GM18511 (cell line): Measurements from ENCODE around the gene AMELY.
"Not testable (repeated sequence)": the region's sequence is repeated elsewhere in the genome, so short reads cannot be mapped to it uniquely, and the experiment has no call there.

Experiments
- ATAC-seq: cut with Tn5 transposase; IDR thresholded peaks from one replicate; pipeline ENCODE4 v1.9.1; 2021; ENCODE audit warnings: mild to moderate bottlenecking, moderate library complexity; ENCODE audit not compliant: unreplicated experiment

The AMELY gene, protein sequence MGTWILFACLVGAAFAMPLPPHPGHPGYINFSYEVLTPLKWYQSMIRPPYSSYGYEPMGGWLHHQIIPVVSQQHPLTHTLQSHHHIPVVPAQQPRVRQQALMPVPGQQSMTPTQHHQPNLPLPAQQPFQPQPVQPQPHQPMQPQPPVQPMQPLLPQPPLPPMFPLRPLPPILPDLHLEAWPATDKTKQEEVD

DNA sequence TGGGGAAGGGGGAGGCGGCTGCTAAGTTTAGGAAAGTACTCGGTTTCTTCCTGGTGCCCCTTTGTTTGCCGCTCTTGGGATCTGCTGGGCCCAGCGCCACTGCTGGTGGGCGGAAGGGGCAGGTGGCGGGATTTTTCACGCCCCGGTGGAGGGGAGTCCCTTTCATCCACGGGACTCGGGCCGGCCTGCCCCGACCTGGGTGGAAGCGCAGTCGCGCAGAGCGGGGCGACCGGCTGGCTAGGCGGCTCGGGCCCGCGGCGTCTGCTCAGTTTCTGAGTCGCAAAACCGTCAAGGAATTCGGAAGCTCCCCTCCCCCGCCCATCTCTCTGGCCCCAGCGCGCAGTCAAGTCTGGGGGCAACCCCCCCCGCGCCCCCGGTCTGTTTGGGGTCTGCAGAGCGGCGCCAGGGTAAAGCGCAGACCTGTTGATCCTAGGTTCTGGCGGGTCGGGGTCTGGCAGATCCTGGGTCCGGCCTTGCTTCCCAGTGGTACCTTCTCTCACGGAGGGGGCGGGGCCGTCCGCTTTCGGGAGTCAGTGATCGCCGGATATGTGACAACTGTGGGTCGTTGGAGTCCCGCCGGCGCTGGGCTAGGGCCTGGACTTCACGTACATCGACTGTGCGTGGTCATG is at the start of gene AMELY:
TSS of gene AMELY (minus strand) at position 500 of the 629 bp plus-strand sequence. CDS start 39,144 bp downstream, outside the sequence.
- ATAC-seq: no peak

DNA sequence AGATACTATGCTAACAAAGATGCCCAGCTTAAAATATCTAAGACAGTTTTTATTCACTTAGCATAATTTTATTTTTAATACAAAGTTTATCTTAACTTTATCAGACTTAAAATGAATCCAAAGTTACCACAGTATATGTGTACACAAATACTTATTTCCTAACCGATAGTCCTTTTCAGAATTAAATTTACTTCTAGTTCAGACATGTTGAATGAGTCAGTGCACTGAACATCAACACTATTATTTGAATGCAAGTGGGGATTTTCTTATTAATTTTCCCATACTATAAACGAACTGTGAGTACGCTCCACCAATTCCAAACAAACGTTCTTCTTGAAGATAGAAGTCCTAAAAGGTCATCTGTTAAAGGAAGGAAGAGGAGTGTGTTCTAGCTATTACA is 38.4 kb upstream of the AMELY start:
- no peak for ATAC-seq

DNA sequence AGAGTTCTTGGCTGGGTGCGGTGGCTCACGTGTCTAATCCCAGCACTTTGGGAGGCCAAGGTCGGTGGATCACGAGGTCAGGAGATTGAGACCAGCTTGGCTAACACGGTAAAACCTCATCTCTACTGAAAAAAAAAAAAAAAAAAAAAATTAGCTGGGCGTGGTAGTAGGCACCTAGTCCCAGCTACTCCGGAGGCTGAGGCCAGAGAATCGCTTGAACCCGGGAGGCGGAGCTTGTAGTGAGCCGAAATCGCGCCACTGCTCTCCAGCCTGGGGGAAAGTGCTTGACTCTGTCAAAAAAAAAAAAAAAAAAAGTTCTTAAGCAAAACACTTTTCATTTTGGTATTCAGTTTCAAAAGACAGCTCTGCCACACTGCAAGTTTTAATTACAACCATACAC is 36.8 kb upstream of the AMELY start:
- no peak for ATAC-seq

DNA sequence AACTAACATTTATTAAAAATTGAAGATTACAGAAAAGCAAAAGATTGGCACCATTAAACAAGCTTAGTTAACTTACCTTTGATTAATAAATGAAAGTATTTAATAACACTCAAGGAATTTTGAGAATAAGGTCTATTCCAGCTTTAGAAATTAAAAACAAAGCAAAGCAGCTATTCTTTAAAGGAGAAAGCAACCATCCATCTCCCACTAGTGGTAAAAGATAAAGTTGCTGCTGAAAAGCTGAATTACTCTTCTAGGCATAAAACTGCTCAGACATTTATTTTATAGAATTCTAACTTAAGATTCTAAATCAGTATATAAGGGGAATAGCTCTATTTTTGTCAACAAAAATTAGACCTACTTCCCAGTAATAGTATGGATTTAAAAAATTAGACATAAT is 36.1 kb upstream of the AMELY start:
- no peak for ATAC-seq

DNA sequence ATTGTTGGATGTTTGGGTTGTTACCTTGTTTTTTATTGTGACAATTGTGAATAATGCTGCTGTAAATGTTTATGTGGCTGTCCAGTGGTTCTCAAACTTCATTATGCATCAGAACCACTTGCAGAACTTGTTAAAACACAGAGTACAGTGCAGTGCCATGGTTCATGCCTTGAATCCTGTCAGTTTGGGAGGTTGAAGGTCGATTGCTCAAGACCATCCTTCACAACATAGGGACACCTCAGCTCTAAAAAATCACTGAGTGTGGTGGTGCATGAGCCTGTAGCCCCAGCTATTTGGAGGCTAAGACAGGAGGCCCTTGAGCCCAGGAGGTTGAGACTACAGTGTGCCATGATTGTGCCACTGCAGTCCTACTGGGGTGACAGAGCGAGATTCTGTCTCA is 23.9 kb upstream of the AMELY start:
- ATAC-seq: no peak

DNA sequence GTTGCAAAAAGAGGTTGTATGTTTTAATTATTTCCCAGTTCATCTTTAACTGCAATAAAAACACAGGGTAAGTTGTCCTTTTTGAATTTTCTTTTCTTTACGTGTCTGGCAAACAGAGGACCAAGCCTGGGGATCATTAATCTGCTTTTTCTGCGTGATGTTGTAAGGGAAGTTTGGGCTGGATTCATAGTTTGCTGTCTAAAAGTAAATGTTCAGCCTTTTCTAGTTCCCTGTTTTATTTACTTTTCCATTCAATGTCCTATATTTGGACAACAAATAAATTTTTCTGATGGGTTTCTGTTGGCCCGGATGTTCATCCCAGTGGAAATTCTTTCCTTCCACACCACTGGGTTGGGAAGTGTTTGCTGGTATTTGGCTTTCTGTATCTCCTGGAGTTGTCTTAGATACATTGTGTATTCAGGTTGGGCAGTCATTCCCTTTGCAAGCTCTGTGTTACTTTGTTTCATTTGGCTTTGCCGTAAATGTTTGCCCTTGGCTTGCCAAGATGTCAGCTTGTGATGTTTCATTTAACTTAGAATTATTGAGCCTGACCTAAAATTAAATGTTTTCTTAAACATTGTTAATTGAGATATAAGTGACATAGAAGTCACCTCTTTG is 20.3 kb upstream of the AMELY start:
- no peak for ATAC-seq

DNA sequence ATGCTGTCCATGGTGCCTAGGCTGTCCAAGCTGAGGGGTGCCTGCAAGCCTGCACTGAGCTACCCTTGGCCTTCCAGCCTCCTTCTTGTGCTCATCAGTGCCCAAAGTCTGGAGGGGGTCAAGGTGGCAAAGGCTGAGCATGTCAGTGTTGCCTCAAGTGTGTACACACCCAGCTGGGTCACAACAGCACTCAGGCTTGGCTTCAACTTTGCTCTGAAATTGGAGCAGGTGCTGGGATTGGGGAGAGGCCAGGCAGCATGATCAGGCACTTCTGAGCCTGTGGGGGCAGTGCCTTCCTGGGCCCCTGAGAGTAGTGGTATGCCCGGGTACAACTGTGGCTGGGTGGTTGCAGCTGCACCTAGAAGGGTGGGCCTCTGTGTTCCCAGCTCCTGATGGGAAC is 17.7 kb upstream of the AMELY start:
- ATAC-seq: no peak

DNA sequence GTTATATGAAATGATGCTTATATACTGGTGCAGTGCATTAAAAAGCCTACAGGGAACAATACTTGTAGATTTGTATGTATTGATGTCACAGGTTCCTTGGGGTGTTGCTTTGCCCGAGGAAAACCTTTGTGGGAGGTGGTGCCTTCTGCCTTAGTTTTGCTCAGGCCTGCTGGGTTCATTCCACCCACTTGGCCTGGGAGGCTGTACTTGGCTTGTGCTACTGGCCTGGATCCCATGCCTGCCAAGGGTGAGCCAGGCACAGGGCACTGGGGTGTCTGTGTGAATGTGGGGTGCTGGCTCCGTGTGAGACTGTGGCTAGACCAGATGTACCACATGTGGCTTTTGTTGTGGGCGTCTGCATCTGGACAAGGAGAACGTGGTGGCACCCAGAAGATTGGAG is 16.7 kb upstream of the AMELY start:
- ATAC-seq: no peak

DNA sequence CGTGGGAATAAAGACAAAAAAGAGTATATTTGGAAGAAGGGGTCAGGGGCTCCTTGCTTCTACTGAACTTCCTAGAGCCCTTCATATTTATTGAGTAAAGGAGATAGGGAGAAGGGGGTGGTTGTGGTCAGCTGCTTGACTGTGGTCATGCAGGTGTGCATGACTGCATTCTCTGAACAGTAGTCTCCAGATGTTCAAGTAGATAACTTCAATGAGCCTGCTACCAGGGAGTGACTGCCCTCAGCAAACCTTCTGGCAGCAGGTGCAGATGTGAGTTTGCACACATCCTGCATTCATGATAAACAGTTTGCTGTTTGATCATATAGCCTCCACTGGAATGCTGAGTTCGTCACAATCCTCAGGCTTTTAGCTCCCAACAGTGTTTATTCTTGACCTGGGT is 9.5 kb upstream of the AMELY start:
- ATAC-seq: no peak

DNA sequence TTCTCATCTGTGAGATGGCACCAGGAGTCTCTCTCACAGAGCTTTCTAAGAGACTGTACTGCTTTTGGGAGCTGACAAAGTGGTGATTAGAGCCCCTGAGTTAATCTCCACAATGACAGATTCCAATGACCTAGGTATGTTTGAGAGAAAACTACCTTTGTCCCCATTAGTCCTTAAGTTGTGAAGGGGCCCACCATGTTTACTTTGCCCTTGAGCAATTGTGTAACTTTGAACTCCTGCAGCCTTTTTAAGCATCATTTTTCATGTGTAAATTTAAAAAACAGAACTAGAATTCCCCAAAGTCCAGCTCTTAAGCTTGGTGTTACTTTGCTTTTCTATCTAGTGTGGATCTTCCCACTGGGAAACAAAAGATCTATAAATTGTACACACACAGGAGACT is 1.8 kb upstream of the AMELY start:
- ATAC-seq: no peak

DNA sequence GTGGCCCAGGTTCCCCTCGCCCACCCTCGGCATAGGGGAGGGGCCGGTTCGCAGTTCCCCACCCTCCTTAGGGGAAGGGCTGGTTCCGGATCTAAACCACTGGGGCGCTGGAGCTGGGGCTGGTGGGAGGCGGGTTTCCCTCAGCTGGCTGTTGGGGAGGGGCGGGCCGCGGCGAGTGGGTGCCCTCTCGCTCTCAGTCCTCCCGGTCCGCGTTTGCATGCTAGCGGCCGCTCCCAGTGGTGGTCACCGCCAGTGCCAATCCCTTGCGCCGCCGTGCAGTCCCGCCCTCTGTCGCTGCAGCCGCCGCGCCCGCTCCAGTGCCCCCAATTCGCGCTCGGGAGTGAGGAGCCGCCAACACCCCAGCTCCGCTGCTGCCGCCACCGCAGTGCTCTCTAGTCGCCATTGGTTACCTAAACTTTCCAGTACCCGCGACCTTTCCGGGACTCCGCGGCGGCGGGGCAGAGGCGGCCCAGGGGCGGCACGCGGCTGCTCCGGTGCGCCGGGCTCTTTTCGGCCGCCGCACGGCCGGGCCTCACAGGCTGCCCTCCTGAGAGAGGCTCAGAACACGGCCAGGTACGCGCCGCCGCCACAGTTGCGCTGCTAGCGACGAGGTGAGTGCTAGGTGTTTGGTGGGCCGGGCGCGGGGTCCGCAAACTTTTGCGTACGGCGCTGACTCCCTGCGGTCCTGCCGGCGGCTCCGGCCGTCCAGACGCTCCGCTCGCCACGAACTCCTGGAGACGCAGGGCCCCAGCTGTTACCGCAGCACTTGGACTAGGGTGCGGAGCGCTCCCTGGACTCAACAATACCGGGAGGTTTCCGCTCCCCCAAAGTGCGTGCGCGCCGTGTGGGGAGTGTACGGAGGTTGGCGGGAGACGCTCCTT is 940 bp downstream of the AMELY start, which contains the start of gene TBL1Y:
TSS of gene TBL1Y (plus strand) at position 326 of the 881 bp plus-strand sequence. CDS start 114,388 bp downstream, outside the sequence.
- no peak for ATAC-seq

DNA sequence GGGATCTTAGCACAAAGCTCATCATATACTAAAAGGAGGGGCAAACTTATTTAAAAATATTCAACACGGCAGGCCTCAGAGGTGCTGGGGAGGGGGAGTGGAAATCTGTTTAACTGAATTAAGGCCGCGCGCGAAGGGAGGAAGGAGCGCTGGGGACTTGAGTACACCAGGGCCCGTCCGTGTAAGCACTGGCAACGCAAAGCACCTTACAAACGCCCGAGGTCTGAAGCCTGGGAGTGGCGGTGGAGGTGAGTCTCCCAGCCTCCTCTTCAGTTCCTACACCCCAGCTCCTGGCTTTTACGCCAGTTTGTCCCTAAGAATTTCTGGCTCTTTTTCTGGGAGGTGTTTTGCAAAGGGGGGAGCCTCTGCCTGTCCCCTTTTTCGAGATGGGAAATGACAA is 1.7 kb downstream of the AMELY start:
- ATAC-seq: no peak

DNA sequence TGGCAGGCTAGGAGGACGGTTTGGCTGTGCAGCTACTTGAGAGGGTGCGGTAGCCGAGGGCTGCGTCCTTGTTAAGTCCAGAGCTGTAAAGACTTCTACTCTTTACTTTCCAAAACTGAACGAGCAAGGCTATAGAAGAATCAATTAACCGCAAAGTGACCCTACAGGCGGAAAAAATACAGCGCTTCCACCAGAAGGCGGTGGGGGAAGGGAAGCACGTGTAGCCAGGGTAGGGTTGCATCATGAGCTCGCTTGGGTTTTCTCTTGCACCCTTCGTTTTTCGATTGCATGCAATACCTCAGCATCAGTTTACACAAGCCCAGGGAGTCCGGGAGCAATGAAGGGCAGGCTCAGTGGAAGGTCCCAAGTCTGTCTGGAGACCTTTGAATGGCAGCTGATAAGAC is 2.4 kb downstream of the AMELY start:
- ATAC-seq: no peak

DNA sequence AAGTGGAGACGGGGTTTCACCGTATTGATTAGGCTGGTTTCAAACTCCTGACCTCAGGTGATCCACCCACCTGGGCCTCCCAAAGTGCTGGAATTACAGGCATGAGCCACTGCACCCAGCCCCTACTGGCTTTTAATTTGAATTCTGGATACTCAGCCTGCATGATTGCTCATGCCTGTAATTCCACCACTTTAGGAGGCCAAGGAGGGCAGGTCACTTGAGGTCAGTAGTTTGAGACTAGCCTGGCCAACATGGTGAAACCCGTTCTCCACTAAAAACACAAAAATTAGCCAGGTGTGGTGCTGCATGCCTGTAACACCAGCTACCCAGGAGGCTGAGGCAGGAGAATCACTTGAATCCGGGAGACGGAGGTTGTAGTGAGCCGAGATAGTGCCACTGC is 3.5 kb downstream of the AMELY start:
- ATAC-seq: not testable (repeated sequence)

DNA sequence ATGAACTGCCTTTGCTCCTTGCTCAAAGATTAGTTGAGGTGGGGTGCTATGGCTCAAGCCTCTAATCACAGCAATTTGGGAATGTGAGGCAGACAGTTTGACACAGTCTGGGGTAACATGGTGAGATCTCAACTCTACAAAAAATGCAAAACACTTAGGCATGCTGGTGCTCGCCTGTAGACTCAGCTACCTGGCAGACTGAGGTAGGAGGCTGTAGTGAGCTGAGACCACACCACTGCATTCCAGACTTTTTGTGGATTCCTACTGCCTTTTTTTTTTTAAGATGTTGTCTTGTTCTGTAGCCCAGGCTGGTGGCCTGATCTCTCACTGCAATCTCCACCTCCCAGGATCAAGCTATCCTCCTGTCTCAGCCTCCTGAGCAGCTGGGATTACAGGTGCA is 4.0 kb downstream of the AMELY start:
- ATAC-seq: no peak

DNA sequence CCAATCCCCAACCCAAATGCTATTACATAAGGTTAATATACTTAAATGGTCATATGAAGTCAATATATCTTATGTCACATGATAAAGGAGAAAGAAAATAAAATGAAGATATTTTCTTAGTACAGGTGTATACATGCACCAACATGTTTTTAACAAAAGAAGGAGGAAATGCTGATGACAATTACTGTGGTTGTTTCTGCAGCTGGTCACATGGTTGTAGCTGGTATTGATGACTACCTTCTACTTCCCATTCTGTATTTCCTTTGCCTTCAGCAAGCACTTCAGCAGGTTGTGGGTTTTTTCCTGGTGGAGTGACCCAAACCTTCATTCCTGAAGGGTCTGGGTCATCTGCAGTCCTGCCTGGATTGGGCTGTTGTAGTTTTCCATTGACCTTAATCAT is 9.4 kb downstream of the AMELY start:
- ATAC-seq: not testable (repeated sequence)

DNA sequence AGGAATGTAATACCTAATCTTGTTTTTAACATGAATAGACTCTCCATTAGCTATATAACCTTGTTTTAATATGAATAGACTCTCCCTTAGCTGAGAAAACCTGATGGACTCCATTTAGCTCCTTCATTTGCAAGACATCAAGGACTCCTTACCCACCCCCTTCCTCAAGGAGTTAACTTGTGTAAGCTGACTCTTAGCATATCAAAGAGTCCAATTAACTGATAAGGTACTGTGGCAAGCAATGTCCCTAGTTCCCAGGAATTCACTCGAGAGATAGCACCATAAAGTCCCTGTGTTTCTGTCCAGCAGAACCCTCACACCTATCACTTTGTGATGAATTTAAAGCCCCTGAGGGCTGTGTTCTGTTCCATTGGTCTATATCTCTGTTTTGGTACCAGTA is 16.3 kb downstream of the AMELY start:
- ATAC-seq: no peak

DNA sequence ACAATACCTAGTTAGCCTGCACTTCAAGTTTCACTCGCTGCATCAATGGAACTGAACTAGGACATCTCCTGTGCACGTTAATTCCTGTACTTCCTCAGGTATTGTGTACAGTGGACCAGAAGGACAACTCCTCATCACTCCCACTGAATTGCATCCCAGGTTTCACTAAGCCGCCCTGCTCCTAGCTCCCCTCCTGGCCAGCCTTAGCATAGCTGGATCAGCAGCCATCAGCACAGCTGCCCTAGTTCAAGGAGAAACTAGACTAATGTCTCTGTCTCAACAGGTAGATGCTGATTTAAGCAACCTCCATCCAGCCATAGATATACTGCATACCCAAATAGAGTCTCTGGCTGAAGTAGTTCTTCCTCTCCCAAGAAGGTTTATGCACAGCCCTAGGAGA is 17.1 kb downstream of the AMELY start:
- ATAC-seq: no peak

DNA sequence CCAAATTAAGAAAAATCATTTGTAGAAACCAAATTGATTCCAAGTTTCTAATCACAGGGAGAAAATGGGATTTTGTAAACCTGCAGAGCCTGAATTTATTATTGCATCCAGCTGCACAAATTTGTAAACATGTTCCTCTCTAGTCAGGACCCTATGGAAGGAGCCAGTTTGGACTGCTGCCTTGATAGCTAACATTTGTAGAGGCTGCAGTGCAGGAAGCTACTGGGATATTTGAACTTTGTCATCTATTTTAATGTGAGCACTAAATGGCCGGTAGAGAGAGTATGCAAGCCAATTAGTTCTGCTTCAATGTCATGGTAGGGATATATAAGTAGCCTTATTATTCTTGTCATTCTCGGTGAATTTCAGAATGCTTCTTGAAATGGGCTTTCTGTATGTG is 62.2 kb downstream of the AMELY start:
- ATAC-seq: no peak

DNA sequence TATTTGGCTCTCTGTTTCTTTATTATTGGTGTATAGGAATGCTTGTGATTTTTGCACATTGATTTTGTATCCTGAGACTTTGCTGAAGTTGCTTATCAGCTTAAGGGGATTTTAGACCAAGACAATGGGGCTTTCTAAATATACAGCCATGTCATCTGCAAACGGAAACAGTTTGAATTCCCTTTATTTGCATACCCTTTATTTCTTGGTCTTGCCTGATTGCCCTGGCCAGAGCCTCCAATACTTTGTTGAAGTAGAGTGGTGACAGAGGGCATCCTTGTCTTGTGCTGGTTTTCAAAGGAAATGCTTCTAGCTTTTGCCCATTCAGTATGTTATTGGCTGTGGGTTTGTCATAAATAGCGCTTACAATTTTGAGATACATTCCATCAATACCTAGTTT is 68.9 kb downstream of the AMELY start:
- not testable (repeated sequence) for ATAC-seq
